GM19239 (cell line): ENCODE measurements around the gene PCNP.
A peak's percentile ranks its signal among the peaks of the same experiment; 100 is the strongest.
"Not testable (repeated sequence)": the region's sequence is repeated elsewhere in the genome, so short reads cannot be mapped to it uniquely, and the experiment has no call there.

Experiments used
- DNase-seq: peaks from one replicate; pipeline ENCODE4 v3.0.0; 2011; ENCODE audit warnings: low spot score; ENCODE audit not compliant: insufficient read length
- FAIRE-seq: peaks from 2 replicates; lab custom pipeline; 2011; peaks lifted over from hg19 to GRCh38; lab: Jason Lieb, UNC

The PCNP gene, protein sequence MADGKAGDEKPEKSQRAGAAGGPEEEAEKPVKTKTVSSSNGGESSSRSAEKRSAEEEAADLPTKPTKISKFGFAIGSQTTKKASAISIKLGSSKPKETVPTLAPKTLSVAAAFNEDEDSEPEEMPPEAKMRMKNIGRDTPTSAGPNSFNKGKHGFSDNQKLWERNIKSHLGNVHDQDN

DNA sequence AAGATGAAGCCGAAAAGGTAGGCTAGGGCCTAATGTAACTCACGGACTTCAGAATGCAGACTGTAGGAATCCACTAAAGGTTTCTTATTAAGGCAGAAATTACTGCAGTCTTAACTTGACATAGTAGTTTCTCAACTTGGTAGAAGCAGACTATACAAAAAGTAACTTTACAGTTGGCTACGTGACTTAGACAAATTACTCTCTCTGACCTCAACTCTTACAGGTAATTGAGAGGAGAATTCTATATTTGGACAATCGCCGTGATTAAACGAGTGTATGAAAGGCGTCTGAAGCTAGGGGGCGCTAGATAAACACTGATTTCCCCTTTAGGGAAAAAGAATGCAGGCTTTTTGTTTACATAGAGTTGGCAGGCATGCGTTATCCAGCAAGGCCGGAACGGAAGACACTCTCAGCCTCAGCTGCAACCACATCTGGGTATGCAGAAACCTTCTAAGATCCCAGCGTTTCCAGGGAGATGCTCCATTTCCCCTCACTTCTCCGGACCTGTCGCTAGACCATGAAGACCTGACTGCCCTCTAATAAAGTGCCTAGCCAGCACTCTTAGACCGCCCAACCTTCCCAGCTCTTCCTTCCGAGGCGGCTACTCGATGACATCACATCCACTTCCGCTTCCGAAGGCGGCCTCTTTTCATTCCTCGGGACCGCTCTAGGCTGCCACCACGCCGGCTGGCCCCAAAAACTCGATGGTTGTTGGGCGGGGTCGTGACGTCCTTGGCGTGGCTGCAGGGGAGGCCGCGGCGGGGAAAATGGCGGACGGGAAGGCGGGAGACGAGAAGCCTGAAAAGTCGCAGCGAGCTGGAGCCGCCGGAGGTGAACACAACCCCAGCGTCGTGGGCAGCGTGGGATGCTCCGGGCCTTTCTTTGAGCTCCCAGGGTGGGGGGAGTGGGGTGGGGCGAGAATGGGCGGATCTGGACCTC is at the start of gene PCNP:
TSS of gene PCNP (plus strand) at position 732 of the 939 bp plus-strand sequence. CDS start at position 768, 36 bp downstream.
- DNase-seq, result peak; percentile 80
- FAIRE-seq, result peak; percentile 99

DNA sequence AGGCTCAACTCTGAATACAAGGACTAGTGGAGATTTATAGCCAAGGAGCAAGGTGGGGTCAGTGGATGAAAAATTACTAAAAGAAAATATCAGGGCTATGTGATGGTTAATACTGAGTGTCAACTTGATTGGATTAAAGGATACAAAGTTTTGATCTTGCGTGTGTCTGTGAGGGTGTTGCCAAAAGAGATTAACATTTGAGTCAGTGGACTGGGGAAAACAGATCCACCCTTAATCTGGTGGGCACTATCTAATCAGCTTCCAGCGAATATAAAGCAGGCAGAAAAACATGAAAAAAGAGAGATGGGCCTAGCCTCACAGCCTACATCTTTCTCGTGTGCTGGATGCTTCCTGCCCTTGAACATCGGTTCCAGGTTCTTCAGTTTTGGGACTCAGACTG is 46.5 kb upstream of the PCNP start:
- no peak for FAIRE-seq

DNA sequence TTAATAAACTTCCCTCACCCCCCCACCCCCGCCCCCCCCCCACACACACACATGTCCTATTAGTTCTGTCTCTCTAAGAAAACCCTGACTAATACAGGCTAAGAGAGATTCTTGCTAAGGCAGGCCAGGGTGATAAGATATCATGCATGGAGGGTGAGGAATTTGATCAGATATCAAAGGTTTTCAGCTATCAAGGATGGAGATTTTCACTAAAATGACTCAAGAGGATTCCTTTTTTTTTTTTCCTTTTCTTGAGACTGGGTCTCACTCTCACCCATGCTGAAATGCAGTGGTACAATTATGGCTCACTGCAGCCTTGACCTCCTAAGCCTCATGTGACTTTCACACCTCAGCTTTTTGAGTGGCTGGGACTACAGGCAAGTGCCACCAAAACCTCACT is 46.1 kb upstream of the PCNP start:
- FAIRE-seq (no peak), DNase-seq (no peak)

More for the DNA sequence above, 46.5 kb upstream of the PCNP start:
- DNase-seq, result no peak

DNA sequence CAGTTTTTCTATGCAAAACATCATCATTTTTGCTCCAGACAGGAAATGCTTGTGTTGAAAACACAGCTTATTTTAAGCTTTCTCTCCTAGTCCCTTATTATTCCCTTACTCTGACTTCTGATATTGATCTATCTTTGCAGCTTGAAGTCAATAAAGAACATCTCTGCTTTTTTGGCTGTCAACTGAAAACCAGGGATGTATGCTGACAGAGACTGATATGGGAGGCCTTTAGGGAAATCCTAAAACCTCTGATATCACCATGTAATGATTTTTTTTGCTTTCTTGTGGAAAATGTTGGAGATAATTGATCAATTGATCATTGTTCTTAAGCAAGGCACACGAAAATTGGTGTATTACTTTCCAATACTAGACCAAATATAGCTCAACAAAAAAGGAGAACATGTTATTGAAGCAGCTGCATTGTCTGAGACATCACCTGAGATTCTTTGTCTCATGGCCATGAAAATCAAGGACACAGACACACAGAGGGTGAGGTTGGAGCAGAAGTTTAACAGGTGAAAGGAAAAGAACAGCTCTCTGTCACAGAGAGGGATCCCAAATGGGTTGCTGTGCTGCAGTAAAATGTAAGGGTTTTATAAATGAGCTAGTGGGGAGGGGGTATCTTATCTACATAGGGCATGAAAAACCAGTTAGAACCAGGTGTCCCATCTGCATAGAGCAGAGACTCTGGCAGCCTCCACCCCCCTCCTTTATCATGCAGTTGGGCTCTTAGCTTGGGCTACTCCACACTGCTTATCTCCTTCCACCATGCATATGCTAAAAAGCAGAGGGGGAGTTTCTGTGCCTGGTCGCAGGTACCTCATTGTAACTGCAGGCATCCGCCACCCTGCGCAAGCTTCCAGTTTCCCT is 43.9 kb upstream of the PCNP start:
- no peak for DNase-seq
- no peak for FAIRE-seq

DNA sequence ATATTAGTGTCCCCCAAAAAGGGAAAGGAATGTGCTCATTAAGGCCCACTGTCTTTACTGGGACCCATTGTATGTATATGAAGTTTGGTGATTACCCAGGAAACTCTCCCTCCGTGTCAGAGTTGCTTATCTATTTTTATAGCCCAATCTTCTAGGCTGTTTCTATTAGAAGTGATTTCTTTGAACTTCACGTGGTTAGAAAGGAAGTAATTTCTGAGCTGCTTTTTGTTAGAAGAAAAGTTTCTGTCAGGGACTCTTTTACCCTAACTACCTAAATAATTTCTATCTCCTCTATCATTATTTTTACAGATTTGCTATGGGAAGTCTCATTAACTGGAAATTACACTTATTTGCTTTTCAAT is 43.3 kb upstream of the PCNP start:
- DNase-seq, result no peak
- no peak for FAIRE-seq

DNA sequence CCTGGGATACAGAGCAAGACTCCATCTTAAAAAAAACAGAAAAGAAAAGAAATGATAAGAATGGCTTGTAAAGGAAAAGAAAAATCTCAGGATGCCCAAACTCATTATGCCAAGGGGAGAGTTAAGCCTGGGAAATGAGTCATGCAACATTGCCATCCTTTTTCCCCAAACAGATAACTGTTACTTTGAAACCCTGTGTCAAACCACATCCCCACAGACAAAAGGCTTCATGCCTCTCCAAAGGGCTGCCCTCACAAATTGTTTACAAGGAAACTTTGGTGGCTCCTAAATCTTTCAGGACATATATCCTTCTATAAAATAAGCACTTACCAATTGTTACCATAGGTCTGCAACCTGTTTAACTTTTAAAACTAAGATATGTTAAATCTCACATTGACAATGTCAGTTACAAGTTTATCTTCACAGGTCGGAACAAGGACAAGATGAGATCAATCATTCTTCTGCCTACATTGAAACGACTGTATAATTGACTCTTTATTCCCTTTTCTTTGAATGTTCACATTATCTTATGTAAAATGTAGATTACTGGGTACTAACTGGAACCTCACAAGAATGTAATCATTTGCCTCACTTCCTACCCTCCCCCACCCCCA is 42.4 kb upstream of the PCNP start:
- DNase-seq, result no peak
- no peak for FAIRE-seq

DNA sequence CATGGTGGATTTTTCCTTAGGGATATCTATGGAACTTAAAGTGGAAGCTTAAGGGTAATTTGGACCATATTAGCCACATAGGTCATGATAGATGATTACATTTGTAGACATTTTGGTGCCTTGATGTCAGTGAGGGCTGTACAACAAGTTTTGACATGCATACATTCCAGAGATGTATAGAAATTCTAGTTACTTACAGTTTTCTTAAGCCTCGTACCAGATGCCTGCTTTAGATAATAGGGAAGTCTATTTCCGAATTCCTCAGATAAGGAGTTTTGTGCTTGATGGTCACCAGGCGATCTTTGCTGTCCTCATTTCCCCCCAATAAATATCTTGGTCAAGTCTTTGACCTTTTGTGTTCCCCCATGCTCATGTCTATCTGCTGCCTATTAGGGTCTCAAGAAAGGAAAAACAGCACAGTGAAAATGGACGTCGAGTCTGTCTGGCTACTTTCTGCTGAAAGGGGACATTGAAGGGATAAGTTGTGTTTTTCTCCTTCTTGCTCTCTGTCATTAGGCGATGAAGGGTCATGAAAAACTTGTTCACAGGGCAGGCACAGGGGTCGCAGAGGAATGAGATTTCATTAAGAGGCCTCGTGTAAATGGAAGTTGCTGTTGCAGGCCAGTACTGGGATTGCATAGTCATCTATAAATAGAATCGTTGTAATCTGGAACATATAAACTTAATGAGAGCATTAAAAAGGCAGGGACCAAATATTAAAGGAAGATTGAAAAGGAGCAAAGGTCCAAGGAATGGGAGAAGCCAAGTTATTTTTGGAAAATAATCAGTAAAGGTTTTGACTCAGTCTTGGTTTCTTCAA is 41.0 kb upstream of the PCNP start:
- DNase-seq (no peak), FAIRE-seq (no peak)

DNA sequence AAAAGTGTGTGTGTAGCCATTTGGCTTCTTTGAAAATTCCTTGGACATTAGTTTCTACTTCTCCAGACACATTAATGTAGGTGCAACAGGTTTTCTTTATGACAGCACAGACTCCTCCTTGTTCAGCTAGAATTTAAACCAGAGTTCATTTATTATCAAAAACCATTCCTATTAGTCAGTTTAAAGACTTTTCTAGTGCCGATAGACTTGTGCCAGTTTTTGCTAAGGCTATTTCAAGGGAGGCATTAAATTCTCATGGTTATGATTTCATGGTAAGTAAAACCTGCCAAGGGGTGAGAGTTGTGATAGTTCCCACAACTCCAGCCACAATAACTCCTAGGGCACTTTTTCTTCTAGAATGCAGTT is 40.4 kb upstream of the PCNP start:
- DNase-seq, result no peak
- no peak for FAIRE-seq

DNA sequence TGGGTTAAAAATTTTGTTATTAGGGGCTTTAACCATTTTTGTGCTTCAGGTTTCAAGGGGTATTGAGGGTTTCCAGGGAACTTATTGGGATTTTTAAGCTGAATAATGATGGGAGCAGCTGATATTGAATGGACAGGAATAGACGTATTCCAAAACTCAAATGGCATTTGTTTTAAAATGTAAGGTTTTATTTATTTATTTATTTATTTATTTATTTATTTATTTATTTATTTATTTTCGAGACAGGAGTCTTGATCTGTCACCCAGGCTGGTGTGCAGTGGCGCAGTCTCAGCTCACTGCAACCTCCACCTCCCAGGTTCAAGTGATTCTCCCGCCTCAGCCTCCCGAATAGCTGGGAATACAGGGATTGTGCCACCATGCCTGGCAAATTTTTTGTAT is 38.8 kb upstream of the PCNP start:
- no peak for DNase-seq
- no peak for FAIRE-seq

DNA sequence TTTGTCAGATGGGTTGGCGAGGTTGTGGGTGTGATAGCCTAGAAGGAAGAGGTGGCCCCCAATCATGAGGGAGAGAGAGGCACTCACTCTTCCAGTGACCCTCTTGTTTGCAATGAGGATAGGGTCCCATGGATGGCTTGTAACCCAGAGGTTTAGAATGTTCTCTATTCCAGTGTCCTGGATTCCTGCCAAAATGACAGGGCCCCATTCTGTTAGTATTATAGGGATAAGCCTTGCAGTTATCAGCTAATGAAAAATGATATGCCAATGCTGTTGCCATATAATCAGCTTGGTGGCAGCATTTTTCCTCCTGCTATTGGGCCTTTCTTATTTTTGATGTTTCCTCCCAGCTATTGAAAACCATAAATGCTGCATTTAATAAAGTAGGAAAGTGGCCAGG is 37.7 kb upstream of the PCNP start:
- no peak for DNase-seq
- FAIRE-seq, result no peak

DNA sequence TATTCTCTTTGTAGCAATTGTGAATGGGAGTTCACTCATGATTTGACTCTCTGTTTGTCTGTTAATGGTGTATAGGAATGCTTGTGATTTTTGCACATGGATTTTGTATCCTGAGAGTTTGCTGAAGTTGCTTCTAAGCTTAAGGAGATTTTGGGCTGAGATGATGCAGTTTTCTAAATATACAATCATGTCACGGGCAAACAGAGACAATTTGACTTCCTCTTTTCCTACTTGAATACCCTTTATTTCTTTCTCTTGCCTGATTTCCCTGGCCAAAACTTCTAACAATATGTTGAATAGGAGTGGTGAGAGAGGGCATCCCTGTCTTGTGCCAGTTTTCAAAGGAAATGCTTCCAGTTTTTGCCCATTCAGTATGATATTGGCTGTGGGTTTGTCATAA is 37.0 kb upstream of the PCNP start:
- FAIRE-seq, DNase-seq: not testable (repeated sequence)

DNA sequence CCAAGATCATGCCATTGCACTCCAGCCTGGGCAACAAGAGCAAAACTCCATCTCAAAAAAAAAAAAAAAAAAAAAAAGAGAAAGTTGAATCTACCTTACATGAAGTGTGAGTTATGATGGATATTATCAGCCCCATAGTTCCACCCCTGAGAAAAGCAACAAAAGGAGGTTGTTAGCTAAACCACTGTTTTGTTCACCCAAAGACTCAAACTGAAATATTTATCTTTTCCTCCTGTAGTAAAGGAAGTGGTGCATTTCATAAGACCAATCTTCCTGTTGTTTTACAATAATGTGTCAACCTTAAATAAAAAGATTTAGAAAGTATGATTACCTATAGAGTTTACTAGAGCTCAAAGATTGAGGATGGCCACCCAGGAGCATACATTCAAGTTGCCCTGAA is 31.0 kb upstream of the PCNP start:
- DNase-seq (no peak), FAIRE-seq (no peak)

DNA sequence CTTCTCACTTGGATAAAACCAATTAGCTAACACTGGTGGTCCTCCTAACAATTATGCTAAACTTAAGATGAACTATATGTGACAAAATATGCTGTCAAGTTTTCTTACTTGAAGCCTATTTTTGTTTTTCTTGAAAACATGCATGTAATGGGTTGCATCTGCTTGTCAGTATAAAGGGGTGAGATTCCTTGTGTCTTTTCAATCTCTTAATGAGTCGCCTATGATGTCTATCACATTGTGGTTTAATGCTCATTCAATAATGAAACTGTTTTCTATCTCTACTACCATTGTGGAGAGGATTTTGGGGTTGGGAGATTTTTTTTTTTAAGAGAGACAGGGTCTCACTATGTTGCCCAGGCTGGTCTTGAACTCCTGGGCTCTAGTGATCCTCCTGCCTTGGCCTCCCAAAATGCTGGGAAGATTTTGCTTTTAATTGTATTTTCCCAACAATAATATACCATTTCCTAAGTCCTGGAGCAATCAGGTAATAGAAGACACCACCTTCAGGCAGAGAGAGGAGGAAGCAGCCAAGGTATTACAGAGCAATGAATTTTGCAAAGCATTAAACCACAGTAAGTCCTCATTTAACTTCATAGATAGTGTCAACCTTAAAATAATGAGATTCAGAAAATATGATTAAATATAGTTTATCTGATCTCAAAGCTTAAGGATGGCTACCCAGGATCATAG is 29.7 kb upstream of the PCNP start:
- FAIRE-seq (no peak), DNase-seq (no peak)

DNA sequence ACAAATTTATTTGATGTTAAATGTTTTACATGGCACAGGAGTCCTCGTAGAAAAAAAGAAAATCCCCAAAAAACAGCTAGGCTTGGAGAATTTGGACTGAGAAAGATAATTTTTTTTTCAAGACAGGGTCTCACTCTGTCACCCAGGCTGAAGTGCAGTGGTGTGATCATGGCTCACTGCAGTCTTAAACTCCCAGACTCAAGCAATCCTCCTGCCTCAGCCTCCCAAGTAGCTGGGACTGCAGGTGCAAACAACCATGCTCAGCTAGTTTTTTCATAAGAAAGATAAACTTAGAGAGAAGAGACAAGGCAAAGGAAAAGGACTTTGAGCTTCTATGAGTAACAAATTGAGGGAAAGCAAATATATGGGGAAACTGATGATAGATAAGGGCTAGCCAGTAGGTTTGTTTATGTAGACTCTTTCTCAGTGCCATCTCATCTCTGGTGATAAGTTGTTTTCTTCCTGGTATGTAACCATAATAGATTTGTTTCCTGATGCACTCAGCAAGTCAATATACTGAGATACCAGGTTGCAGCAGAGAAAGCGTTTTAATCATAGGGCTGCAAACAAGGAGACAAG is 25.4 kb upstream of the PCNP start:
- FAIRE-seq (no peak), DNase-seq (no peak)

DNA sequence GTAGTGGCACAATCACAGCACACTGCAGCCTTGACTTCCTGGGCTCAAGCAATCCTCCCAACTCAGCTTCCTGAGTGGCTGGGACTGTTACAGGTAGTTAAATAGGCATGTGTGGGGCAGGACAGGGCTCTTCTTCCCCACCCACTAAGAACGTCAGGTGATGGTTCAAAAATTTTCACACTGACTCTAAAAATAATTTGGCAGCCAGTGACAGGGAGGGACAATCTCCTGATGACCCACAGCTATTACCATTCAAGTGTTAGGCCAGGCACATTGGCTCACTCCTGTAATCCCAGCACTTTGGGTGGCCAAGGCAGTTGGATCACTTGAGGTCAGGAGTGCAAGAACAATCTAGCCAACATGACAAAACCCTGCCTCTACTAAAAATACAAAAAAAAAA is 24.5 kb upstream of the PCNP start:
- DNase-seq (no peak), FAIRE-seq (no peak)

DNA sequence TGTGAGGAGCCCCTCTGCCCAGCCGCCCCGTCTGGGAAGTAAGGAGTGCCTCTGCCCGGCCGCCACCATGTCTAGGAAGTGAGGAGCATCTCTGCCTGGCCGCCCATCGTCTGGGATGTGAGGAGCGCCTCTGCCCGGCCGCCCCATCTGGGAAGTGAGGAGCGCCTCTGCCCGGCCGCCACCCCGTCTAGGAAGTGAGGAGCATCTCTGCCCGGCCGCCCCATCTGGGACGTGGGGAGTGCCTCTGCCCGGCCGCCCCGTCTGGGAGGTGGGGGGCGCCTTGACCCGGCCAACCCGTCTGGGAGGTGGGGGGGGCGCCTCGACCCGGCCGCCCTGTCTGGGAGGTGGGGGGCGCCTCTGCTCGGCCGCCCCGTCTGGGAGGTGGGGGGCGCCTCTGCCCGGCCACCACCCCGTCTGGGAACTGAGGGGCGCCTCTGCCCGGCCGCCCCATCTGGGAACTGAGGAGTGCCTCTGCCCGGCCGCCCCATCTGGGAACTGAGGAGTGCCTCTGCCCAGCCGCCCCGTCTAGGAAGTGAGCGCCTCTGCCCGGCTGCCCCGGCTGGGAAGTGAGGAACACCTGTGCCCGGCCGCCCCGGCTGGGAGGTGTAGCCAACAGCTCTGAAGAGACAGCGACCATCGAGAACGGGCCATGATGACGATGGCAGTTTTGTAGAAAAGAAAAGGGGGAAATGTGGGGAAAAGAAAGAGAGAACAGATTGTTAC is 22.5 kb upstream of the PCNP start:
- DNase-seq, FAIRE-seq: not testable (repeated sequence)

DNA sequence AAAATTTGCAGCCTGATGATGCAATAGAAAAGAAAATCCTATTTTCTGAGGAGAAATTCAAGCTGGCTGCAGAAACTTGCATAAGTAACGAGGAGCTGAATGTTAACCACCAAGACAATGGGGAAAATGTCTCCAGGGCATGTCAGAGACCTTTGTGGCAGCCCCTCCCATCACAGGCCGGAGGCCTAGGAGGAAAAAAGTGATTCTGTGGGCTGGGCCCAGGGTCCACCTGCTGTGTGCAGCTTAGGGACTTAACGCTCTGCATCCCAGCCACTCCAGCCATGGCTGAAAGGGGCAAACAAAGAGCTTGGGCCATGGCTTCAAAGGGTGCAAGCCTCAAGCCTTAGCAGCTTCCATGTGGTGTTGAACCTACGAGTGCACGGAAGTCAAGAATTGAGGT is 20.6 kb upstream of the PCNP start:
- DNase-seq, FAIRE-seq: not testable (repeated sequence)

DNA sequence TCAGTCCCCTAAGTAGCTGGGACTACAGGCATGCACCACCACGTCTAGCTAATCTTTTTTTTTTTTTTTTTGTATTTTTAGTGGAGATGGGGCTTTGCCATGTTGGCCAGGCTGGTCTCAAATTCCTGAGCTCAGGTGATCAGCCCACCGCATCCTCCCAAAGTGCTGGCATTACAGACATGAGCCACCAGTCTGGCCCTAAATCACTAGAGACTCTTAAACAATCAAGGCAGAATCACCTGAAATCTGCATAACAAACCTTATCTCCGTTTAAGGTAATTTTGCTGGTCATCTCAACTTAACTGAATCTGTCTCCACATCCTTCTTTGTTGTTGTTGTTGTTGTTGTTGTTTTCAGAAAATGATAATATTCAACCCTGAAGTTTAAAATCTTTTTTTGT is 17.9 kb upstream of the PCNP start:
- no peak for DNase-seq
- no peak for FAIRE-seq
